Fibroblast of lung (primary cell): ENCODE measurements around the gene OXCT2. TPM values are rescaled to one million over a fixed set of nuclear protein-coding genes. Genes with fewer than 3 reads are reported as not detected.
A peak's percentile ranks its signal among the peaks of the same experiment; 100 is the strongest.

Experiments used
- DNase-seq, 2 donors: peaks; one replicate each; pipeline versions ENCODE4 v3.0.0 to v3.0.0-alpha.2; 2010; ENCODE audit warnings: low read depth in 2 of 2
- H2AFZ ChIP-seq: 2 replicates; pipeline ENCODE4 v1.5.1; 2012; ENCODE audit warnings: low read length, control low read depth, inconsistent platforms
- H3K27ac ChIP-seq: 2 replicates; pipeline ENCODE4 v1.5.1; 2011; ENCODE audit warnings: low read length, control low read depth; ENCODE audit not compliant: insufficient read depth
- H3K27me3 ChIP-seq: 2 replicates; pipeline ENCODE4 v1.5.1; 2011; ENCODE audit warnings: mild to moderate bottlenecking, low read length; ENCODE audit not compliant: control insufficient read depth, insufficient read depth
- H3K36me3 ChIP-seq: 2 replicates; pipeline ENCODE4 v1.5.1; 2011; ENCODE audit warnings: low read length; ENCODE audit not compliant: control insufficient read depth, insufficient read depth
- H3K4me1 ChIP-seq: 2 replicates; pipeline ENCODE4 v1.5.1; 2011; ENCODE audit warnings: low read length; ENCODE audit not compliant: control insufficient read depth, insufficient read depth; ENCODE audit errors: extremely low read depth
- H3K4me2 ChIP-seq: 2 replicates; pipeline ENCODE4 v1.5.1; 2011; ENCODE audit warnings: low read length, control low read depth; ENCODE audit not compliant: insufficient read depth; ENCODE audit errors: extremely low read depth
- H3K4me3 ChIP-seq, 4 experiments: fragments of 200-600 bp in 1 of 4; sonication (generic) in 1 of 4; replicated peaks in 1 of 4; 2 replicates each; pipeline ENCODE4 v1.5.1; 2011 to 2016; ENCODE audit warnings: low read length in 4 of 4, low read depth in 3 of 4, mild to moderate bottlenecking in 3 of 4, control low read depth in 2 of 4, inconsistent platforms in 1 of 4, mixed read lengths in 1 of 4; ENCODE audit not compliant: insufficient read depth in 1 of 4; ENCODE audit errors: control extremely low read depth in 1 of 4
- H3K79me2 ChIP-seq: 2 replicates; pipeline ENCODE4 v1.5.1; 2012; ENCODE audit warnings: mild to moderate bottlenecking, low read length, inconsistent platforms; ENCODE audit not compliant: control insufficient read depth, insufficient read depth
- H3K9ac ChIP-seq: 2 replicates; pipeline ENCODE4 v1.5.1; 2011; ENCODE audit warnings: mild to moderate bottlenecking, low read length, control low read depth; ENCODE audit not compliant: insufficient read depth
- H3K9me3 ChIP-seq: 2 replicates; pipeline ENCODE4 v1.5.1; 2012; ENCODE audit warnings: low read depth, low read length; ENCODE audit not compliant: control insufficient read depth, insufficient read depth
- H4K20me1 ChIP-seq: 2 replicates; pipeline ENCODE4 v1.5.1; 2011; ENCODE audit warnings: low read length; ENCODE audit not compliant: control insufficient read depth, insufficient read depth; ENCODE audit errors: extremely low read depth
- EZH2 ChIP-seq: IDR thresholded peaks from 2 replicates; pipeline ENCODE4 v1.5.1; 2012; ENCODE audit warnings: low read length, control low read depth, mild to moderate bottlenecking; ENCODE audit errors: missing control alignments
- polyA plus RNA-seq, 2 donors: library from polyadenylated mRNA; depleted of rRNA in 1 of 2; stranded (reverse) in 1 of 2; unstranded in 1 of 2; fragments of >200 nt; gene quantifications; 2 replicates each; pipeline ENCODE4 v1.2.1, GENCODE V29; 2011 to 2012; ENCODE audit warnings: missing spikeins in 1 of 2
- total RNA-seq: library from RNA; depleted of rRNA; stranded (reverse); fragments of >200 nt; gene quantifications from 2 replicates; pipeline ENCODE4 v1.2.1, GENCODE V29; 2014
- TF ChIP-seq, protein P1 (sequence below), 2 donors: IDR thresholded peaks in 1 of 2; conservative IDR thresholded peaks in 1 of 2; 1 replicate in 1 of 2; 2 replicates in 1 of 2; pipeline ENCODE4 v1.5.1; 2011 to 2012; ENCODE audit warnings: low read length in 2 of 2, control low read depth in 1 of 2, inconsistent platforms in 1 of 2, low read depth in 1 of 2, mild to moderate bottlenecking in 1 of 2

Gene OXCT2
- total and polyA plus RNA-seq, 2 donors (not counting 1 experiment from before 2014, with no cell fraction given) = 1.0 to 6.4 TPM

DNA sequence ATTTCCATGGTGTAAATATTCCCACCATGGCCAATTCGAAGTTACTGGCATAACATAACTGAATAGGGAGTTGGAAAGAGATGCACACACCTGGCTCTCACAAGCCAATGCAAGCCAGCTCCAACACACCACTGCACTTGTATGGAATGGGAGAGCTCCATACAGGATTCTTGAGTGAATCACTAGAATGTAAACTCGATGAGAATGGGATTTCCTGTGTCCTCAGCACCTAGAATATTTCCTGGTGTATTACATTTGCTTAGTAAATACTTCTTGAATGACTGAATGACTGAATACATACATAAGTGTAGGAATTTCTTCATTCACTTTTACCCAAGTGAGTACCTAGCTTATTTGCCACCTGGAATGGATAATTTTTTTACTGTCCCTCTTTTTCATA lies 48.7 kb downstream of the OXCT2 start:
- Histone ChIP-seq H3K79me2 (no peaks in the 10 kb centered on the region), H2AFZ (no peak overlapping the region), H3K9me3 (no peaks in the 10 kb centered on the region), H3K4me3 (no peak overlapping the region), H3K4me1 (no peaks in the 10 kb centered on the region), H3K27ac (no peak overlapping the region), H3K27me3 (peaks cover 17% of the 10 kb centered on the region), H3K36me3 (no peaks in the 10 kb centered on the region), H3K9ac (no peak overlapping the region), H3K4me2 (no peak overlapping the region), H4K20me1 (no peaks in the 10 kb centered on the region)
- DNase-seq = peak in 1 of 2 donors; percentile 9
- TF ChIP-seq, protein P1, sequence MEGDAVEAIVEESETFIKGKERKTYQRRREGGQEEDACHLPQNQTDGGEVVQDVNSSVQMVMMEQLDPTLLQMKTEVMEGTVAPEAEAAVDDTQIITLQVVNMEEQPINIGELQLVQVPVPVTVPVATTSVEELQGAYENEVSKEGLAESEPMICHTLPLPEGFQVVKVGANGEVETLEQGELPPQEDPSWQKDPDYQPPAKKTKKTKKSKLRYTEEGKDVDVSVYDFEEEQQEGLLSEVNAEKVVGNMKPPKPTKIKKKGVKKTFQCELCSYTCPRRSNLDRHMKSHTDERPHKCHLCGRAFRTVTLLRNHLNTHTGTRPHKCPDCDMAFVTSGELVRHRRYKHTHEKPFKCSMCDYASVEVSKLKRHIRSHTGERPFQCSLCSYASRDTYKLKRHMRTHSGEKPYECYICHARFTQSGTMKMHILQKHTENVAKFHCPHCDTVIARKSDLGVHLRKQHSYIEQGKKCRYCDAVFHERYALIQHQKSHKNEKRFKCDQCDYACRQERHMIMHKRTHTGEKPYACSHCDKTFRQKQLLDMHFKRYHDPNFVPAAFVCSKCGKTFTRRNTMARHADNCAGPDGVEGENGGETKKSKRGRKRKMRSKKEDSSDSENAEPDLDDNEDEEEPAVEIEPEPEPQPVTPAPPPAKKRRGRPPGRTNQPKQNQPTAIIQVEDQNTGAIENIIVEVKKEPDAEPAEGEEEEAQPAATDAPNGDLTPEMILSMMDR (conservative IDR thresholded peaks at IDR 0.05 in 1 of 2, IDR thresholded peaks at IDR 0.05 in 1 of 2; ENCODE audit: low read depth in 1 of 2, low read length in 2 of 2) = no peak
- TF ChIP-seq EZH2 = no peak

DNA sequence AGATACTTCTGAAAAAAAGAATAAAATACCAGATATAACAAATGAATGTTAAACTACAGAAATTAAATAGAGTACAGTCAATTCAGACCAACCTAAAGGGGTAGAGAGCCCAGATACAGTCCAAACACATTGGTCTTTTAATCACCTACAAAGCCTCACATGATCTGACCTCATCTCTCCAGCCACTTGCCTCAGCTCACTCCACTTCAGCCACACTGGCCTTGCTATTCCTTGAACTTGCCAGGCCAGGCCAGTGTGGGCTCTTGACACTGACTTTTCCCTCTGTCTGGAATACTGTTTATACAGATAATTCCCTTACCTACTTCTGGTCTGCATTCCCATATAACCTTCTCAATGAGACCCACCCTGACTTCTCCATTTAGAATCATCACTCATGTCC lies 49.5 kb downstream of the OXCT2 start:
- H3K27ac ChIP-seq = no peak overlapping the region
- no peaks in the 10 kb centered on the region for H3K4me1 ChIP-seq
- H3K27me3 ChIP-seq = peaks cover 20% of the 10 kb centered on the region
- no peak for DNase-seq
- no peaks in the 10 kb centered on the region for H3K9me3 ChIP-seq
- no peak overlapping the region for H3K4me2 ChIP-seq
- H2AFZ ChIP-seq = no peak overlapping the region
- H3K36me3 ChIP-seq = no peaks in the 10 kb centered on the region
- H3K9ac ChIP-seq = no peak overlapping the region
- no peaks in the 10 kb centered on the region for H4K20me1 ChIP-seq
- TF ChIP-seq EZH2 = no peak
- TF ChIP-seq, protein P1 (conservative IDR thresholded peaks at IDR 0.05 in 1 of 2, IDR thresholded peaks at IDR 0.05 in 1 of 2; ENCODE audit: low read depth in 1 of 2, low read length in 2 of 2) = no peak
- no peak overlapping the region for H3K4me3 ChIP-seq
- no peaks in the 10 kb centered on the region for H3K79me2 ChIP-seq

DNA sequence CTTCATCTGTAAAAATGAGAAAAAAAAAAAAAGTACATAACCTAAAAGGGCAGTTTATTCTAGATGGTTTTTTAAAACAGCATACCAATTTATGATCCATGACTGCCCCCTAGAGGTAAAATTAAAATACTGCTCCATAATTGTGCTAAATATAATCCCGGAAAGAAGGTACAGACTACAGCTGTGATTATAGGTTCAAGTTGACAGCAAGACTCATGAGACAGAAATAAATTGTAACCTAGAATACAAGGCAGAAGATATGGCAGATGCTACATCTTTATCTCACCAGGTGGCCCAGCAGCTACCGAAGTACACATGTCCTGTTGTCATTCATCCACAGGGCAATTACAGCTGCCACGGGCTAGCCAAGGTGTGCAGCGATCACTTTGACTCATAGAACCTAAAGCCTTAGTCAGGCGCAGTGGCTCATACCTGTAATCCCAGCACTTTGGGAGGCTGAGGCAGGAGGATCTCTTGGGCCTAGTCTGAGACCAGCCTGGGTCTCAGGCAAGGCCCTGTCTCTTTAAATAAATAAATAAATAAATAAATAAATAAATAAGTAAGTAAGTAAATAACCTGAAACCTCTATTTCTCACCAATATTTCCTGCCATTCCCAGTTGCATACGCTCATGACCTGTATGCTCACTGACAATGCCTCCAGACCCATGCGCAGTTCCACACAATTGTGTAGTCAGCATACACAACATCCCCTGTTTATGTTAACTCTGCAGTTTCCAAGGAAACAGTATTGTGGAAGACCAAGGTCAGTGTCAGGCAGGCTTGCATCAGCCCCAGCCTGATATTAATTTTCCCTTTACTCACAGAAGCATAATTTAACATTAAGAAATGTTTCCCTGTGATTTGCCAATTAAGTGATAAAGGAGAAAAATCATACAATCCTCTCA lies 50.8 kb downstream of the OXCT2 start:
- Histone ChIP-seq H3K27ac (no peak overlapping the region), H3K36me3 (no peaks in the 10 kb centered on the region), H3K27me3 (peaks cover 20% of the 10 kb centered on the region), H3K9ac (no peak overlapping the region), H3K79me2 (no peaks in the 10 kb centered on the region), H3K4me1 (no peaks in the 10 kb centered on the region), H3K9me3 (no peaks in the 10 kb centered on the region), H3K4me2 (no peak overlapping the region), H3K4me3 (no peak overlapping the region), H4K20me1 (no peaks in the 10 kb centered on the region), H2AFZ (no peak overlapping the region)
- peak; percentile 32 to 77 for DNase-seq
- TF ChIP-seq EZH2 = no peak
- TF ChIP-seq, protein P1 (conservative IDR thresholded peaks at IDR 0.05 in 1 of 2, IDR thresholded peaks at IDR 0.05 in 1 of 2; ENCODE audit: low read depth in 1 of 2, low read length in 2 of 2) = peak in 1 of 2 donors; percentile 45

Other genes starting within 250 kb of the OXCT2 start
- gene PABPC4, start 194.6 kb downstream of the OXCT2 start, total RNA-seq = 229 and 276 TPM in 2 replicates
- 102 and 141 TPM in 2 replicates for gene PABPC4, start 194.6 kb downstream of the OXCT2 start, polyA plus RNA-seq
- gene HEYL, start 131.7 kb downstream of the OXCT2 start, total RNA-seq = under 0.01 TPM in 1 of 2 replicates, not detected in the other
- gene HEYL, start 131.7 kb downstream of the OXCT2 start, polyA plus RNA-seq = 0.02 and 1.3 TPM in 2 replicates
- not detected in 2 replicates for gene NT5C1A, start 99.2 kb downstream of the OXCT2 start, total RNA-seq
- not detected in 2 replicates for gene NT5C1A, start 99.2 kb downstream of the OXCT2 start, polyA plus RNA-seq
- not detected in 2 replicates for gene HPCAL4, start 79.9 kb downstream of the OXCT2 start, total RNA-seq
- not detected in 2 replicates for gene HPCAL4, start 79.9 kb downstream of the OXCT2 start, polyA plus RNA-seq
- gene PPIE, start 32.5 kb downstream of the OXCT2 start, total RNA-seq = 32.9 and 38.8 TPM in 2 replicates
- 58.8 and 59.5 TPM in 2 replicates for gene PPIE, start 32.5 kb downstream of the OXCT2 start, polyA plus RNA-seq
- gene BMP8B, start 17.5 kb upstream of the OXCT2 start, total RNA-seq = not detected in 2 replicates
- gene BMP8B, start 17.5 kb upstream of the OXCT2 start, polyA plus RNA-seq = 0.01 TPM in 1 of 2 replicates, not detected in the other
- gene TRIT1, start 112.2 kb upstream of the OXCT2 start, total RNA-seq = 19.5 and 20.3 TPM in 2 replicates
- gene TRIT1, start 112.2 kb upstream of the OXCT2 start, polyA plus RNA-seq = 9.7 and 17.2 TPM in 2 replicates
- under 0.01 and 0.26 TPM in 2 replicates for gene MYCL, start 130.6 kb upstream of the OXCT2 start, total RNA-seq
- gene MYCL, start 130.6 kb upstream of the OXCT2 start, polyA plus RNA-seq = 0.09 and 0.11 TPM in 2 replicates
- 1.0 and 1.2 TPM in 2 replicates for gene MFSD2A, start 183.8 kb upstream of the OXCT2 start, total RNA-seq
- 0.90 and 4.5 TPM in 2 replicates for gene MFSD2A, start 183.8 kb upstream of the OXCT2 start, polyA plus RNA-seq